NCI-H446 (cell line): ENCODE measurements around the gene CDH23.

Experiments
- DNase-seq, 2 experiments: peaks; one replicate each; lab custom pipeline; 2025; lab: John Stamatoyannopoulos, UW

CDH23 gene

DNA sequence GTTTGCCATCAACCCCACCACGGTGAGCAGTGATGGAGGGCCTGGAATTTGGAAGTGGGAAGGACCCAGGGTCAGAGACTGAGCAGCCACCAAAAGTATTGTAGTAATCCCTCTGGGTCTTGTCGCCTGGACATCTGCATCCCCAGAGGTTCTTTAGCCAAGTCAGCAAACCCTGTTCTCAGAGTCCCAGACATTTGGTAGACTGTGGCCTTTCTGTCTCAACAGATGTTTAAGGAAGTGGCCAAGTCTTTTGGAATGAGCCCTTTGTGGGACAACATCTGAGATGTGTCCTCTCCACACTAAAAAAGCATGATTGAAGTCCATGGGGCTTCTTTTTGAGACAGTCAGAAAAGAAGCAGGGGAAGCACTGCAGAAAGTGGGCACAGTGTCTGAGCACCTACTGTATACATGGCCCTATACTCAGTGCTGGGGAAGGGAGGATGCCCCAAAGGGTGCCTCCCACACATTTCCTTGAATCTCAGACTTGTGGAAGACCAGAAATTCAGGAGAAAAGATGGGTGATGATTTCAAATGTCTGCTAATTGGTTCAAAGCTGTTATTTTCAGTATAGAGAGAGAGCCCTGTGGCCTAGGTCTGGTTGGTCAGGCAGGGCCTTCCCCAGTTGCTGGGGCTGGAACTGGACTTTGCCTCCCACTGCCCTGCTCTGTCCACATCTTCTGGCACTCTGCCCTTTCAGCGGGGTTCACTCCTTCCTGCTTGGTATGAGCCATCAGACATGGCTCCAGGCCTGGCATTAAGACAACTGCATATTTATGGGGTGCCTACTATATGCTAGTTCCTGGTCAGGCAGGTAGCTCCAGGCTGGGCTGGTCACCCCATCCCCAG, 403.1 kb downstream of the CDH23 start:
- DNase-seq, result no peak

GRCh38 chr10:71801361-71801760, 404.6 kb downstream of the CDH23 start:
- no peak for DNase-seq

DNA sequence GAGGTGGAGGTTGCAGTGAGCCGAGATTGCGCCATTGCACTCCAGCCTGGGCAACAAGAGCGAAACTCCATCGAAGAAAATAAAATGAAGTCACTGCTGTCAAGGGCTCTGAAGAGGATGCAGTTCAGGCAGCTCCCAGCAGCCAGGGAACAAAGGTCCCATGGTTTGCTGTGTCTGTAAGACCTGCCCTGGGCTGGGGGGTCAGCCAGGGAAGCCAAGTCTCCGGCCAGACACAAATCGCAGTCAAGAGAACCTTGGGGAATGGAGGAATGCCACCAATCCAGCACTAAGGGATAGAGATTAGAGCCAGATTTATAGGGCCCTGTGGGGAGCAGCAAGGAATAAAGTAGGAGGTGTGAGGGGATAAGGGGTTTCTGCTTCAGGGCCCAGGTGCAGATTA, 405.5 kb downstream of the CDH23 start:
- no peak for DNase-seq

DNA sequence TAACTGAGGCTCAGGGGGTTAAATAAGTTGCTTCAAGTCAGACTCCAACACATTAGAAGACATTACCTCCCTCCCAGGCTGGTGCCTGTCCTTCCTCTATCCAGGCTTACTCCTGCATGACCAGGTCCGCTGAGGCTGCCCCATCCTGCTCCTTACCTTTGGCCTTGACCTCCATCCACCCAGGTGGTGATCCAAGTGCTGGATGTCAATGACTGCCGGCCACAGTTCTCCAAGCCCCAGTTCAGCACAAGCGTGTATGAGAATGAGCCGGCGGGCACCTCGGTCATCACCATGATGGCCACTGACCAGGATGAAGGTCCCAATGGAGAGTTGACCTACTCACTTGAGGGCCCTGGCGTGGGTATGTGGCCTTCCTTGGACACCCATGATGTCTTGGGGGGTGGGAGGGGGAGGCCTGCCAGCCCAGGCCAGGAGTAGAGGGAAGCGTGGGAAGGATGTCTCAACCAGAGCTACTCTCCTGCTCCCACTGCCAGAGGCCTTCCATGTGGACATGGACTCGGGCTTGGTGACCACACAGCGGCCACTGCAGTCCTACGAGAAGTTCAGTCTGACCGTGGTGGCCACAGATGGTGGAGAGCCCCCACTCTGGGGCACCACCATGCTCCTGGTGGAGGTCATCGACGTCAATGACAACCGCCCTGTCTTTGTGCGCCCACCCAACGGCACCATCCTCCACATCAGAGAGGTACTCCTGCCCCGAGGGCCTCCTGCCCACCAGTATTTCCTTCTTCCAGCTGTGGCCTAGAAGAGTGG, 406.2 kb downstream of the CDH23 start:
- no peak for DNase-seq

- DNase-seq, result peak in 1 of 2 experiments; percentile 40
Measured at GRCh38 chr10:71804077-71804476, 407.4 kb downstream of the CDH23 start.

DNA sequence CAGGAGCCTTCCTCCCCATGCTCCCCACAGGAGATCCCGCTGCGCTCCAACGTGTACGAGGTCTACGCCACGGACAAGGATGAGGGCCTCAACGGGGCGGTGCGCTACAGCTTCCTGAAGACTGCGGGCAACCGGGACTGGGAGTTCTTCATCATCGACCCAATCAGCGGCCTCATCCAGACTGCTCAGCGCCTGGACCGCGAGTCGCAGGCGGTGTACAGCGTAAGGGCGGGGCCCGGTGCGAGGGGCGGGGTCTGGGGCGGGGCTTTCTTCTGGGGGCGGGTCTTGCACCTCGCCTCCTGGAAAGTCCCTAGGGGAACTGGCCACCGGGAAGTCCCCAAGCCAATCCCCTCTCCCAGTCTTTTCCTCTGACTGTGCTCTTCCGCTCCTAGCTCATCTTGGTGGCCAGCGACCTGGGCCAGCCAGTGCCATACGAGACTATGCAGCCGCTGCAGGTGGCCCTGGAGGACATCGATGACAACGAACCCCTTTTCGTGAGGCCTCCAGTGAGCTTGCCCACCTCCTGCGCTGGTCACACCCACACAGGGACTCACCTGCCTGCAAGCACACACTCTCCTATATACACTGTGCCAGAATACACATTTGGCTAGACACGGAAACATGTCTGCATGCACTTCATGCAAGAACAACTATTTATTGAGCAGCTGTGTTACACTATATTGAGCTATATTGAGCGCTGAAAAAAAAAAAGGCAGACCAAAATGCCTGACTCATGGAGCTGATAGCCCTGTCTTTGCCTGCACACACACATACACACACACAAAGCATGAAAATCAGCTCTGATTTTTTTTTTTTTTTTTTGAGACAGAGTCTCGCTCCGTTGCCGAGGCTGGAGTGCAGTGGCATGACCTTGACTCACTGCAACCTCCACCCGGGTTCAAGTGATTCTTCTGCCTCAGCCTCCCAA, 409.3 kb downstream of the CDH23 start:
- no peak for DNase-seq

- DNase-seq, result no peak
Measured at GRCh38 chr10:71806704-71807556, 410.2 kb downstream of the CDH23 start.

DNA sequence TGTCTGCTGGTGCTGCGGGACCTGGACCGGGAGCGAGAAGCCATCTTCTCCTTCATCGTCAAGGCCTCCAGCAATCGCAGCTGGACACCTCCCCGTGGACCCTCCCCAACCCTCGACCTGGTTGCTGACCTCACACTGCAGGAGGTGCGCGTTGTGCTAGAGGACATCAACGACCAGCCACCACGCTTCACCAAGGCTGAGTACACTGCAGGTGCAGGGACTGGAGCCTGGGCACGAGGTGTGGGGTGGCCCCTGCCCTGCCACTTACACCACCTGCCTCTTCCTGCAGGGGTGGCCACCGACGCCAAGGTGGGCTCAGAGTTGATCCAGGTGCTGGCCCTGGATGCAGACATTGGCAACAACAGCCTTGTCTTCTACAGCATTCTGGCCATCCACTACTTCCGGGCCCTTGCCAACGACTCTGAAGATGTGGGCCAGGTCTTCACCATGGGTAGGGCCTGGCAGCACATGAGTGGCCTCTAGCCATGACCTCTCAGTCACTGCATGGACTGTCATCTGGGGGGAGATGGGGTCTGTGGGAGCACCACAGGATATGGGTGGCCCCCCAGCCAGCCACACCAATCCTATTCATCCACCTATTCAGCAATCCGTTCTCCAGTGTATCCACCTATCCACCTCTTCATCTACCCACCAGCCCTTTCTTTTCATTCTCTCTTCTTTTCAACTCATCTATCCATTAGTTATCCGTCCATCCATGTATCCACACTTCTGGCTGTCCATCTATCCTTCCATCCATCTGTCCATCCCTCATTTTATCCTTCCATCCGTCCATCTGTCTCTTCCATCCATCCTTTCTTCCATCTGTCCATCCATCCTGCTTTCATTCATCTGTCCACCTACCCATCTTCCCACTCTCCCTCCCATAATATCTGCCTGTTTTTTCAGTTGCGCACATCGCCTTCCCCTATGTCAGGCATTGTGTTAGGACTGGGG, 411.1 kb downstream of the CDH23 start:
- DNase-seq, result no peak

DNA sequence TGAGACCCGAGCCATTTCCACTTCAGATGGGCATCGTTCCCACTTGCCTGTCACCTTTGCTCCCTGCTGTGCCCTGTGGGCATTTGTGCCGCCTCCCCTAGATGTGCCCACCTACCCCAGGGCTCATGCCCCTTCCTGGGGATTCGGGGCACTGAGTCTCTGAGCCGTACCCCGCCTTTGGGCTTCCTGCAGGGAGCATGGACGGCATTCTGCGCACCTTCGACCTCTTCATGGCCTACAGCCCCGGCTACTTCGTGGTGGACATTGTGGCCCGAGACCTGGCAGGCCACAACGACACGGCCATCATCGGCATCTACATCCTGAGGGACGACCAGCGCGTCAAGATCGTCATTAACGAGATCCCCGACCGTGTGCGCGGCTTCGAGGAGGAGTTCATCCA, 412.9 kb downstream of the CDH23 start:
- no peak for DNase-seq

DNA sequence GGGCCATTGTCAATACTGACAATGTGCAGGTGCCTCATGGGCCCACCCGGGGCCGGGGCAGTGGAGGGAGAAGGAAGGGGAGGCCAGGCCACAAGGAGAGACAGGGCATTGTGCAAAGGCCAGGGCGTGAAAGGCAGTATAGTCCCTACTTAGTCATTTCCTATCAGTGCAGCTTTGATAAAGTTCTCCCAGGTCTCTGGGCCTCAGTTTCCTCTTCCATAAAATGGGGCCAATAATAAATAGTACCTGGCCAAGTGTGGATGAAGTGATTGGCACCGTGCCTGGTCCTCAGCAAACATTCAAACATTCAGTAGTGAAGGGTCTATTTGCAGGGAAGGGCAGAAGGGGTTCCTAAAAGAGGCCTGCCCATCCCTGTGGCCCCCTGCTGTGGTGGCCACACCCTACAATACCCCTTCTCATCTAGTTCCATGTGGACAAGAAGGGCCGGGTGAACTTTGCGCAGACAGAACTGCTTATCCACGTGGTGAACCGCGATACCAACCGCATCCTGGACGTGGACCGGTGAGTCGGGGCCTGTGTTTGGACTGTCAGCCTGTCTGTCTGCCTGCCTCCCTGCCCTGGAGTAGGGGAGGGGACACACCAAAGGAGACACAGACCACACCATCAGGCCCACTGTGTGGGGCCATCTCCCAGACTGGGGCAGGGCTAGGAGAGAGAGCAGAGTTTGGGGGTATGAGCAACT, 413.5 kb downstream of the CDH23 start:
- DNase-seq, result no peak

DNA sequence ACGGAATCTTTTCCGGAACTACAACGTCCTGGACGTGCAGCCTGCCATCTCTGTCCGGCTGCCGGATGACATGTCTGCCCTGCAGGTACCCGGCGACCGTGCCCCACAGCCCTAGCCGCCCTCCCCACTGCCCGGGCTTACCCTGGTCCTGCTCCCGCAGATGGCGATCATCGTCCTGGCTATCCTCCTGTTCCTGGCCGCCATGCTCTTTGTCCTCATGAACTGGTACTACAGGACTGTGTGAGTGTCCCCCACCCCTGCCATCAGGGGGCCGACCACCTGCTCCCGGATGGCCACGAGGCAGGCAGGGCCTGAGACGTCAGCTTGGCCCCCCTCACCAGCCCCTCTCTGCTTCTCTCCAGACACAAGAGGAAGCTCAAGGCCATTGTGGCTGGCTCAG, 414.6 kb downstream of the CDH23 start:
- DNase-seq, result no peak

GRCh38 chr10:71812016-71812912, 415.5 kb downstream of the CDH23 start:
- peak in 1 of 2 experiments; percentile 36 for DNase-seq

DNA sequence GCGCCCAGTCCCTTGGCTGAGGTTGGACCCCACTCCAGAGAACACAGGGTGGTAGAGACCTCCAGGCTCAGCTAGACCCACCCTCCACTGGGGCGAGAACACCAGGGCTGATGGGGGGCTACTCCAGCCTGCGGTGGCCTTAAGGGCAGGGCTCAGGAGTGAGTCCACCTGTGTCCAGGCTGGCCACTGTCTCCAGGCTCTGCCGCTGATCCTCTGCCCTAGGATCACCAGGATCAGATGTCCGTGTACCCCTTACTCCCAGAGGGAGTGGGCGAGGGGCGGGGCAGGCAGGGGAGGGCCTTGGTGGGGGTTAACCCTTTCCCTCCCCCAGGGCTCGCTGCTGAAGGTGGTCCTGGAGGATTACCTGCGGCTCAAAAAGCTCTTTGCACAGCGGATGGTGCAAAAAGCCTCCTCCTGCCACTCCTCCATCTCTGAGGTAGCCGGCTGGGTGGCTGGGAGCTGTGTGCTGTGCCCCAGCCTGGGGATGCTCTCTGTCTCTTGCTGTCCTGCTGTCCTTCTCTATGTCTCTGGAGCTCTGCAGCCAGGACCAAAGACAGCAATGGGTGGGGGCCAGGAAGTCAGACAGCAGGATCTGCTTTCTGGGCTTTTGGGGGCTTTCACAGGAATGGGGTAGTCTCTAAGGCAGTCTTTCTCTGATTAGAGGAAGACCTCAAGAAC, 416.3 kb downstream of the CDH23 start:
- no peak for DNase-seq

- no peak for DNase-seq
Measured at GRCh38 chr10:71814922-71815411, 418.2 kb downstream of the CDH23 start.

GRCh38 chr10:71815515-71816130, 418.9 kb downstream of the CDH23 start:
- DNase-seq, result no peak

DNA sequence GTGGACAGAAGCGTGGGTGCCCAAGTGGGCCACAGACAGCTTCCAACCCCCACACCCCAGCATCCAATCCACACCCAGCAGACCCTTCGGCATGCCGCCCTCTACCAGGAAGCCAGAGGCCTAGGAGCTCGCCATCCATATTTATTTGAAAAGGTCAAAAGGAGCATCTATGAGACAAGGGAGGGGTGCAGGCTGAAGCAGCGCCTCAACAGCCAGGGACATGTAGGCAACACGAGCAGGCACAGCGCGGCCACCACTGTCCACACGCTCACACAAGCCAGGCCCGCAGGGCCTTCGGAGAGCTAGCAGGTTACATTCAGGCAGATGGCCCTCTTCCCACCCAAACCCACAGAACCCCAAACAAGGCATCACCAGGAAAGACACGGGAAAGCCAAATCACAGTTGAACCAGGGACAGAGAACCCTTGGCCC, 419.7 kb downstream of the CDH23 start:
- DNase-seq, result no peak
